ENCODE measurements around the gene ANKRD55. TPM values are rescaled to one million over a fixed set of nuclear protein-coding genes. Genes with fewer than 3 reads are reported as not detected.

Gene ANKRD55
- total and polyA plus RNA-seq, 9 of the 15 experiments (the other 6 are each of a cell fraction or from before 2014, with no cell fraction given) = 3.4 to 10.6 (median 6.5) TPM

DNA sequence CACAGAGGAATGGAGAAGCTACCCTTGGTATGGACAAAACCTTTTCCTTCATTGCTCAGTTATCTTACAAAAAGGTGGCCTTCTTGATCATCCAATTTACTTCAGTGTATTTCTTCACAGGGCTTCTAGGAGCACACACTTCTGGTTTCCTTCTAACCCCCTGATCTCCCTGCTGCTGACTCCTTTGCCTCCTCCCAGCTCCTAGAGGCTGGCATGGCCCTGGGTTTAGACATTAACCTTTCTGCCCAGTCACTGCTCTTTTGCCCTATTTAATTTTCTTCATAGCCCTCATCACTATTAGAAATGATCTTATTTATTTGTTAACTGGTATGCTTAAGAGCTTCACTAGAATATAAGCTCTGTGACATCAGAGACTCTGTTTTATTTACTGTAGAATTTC lies 63.2 kb downstream of the ANKRD55 start:
- ATAC-seq = no peak
- no peak overlapping the region for H3K4me2 ChIP-seq (ENCODE audit: insufficient read depth, low read length)
- H3K4me1 ChIP-seq (replicated peaks in 1 of 2; ENCODE audit: control insufficient read depth in 2 of 2, insufficient read depth in 2 of 2, low read length in 2 of 2) = peaks cover 0 to under 1% of the 10 kb centered on the region in 2 experiments; a peak in 2 of 5 replicates
- ChIA-PET CTCF (ENCODE audit: low intra/inter-chr PET ratio) (no interaction called here), POLR2A (no interaction called here)
- intact Hi-C loops (cut with micrococcal nuclease) = no loop called here
- H2AFZ ChIP-seq (ENCODE audit: low read depth, low read length) = no peak overlapping the region
- H3K9me1 ChIP-seq (ENCODE audit: control insufficient read depth, insufficient read depth, low read length) = no peaks in the 10 kb centered on the region
- no peaks in the 10 kb centered on the region for H3K36me3 ChIP-seq (ENCODE audit: control insufficient read depth, insufficient read depth, low read length)
- no peaks in the 10 kb centered on the region for H4K20me1 ChIP-seq (replicated peaks; ENCODE audit: control insufficient read depth, insufficient read depth, low read length)
- H3K9me3 ChIP-seq (replicated peaks; ENCODE audit: control insufficient read depth, insufficient read depth, low read depth, low read length) = no peaks in the 10 kb centered on the region
- no peak for DNase-seq (ENCODE audit: extremely low read depth in 1 of 4, low spot score in 3 of 4)
- H3K4me3 ChIP-seq = no peak overlapping the region
- in situ Hi-C loops (cut with MboI) = no loop called here
- TF ChIP-seq RHOXF2B (CRISPR knock-in tag; conservative IDR thresholded peaks at IDR 0.05) = no peak
- no peak for TF ChIP-seq ZNF217 (CRISPR knock-in tag; IDR thresholded peaks at IDR 0.05)
- TF ChIP-seq, protein P1, sequence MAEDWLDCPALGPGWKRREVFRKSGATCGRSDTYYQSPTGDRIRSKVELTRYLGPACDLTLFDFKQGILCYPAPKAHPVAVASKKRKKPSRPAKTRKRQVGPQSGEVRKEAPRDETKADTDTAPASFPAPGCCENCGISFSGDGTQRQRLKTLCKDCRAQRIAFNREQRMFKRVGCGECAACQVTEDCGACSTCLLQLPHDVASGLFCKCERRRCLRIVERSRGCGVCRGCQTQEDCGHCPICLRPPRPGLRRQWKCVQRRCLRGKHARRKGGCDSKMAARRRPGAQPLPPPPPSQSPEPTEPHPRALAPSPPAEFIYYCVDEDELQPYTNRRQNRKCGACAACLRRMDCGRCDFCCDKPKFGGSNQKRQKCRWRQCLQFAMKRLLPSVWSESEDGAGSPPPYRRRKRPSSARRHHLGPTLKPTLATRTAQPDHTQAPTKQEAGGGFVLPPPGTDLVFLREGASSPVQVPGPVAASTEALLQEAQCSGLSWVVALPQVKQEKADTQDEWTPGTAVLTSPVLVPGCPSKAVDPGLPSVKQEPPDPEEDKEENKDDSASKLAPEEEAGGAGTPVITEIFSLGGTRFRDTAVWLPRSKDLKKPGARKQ (CRISPR knock-in tag; IDR thresholded peaks at IDR 0.05) = no peak
- no peak for TF ChIP-seq LEF1 (IDR thresholded peaks at IDR 0.05)
- TF ChIP-seq MXI1 (IDR thresholded peaks at IDR 0.05; ENCODE audit: low read depth, low read length) = no peak
- TF ChIP-seq MYBL2 (IDR thresholded peaks at IDR 0.05; ENCODE audit: low read depth) = no peak
- no peak for TF ChIP-seq MYBL2 (CRISPR knock-in tag; IDR thresholded peaks at IDR 0.05; ENCODE audit: borderline replicate concordance)
- TF ChIP-seq EP300 (IDR thresholded peaks at IDR 0.05; ENCODE audit: low read length) = no peak
- TF ChIP-seq STAG1 (CRISPR knock-in tag; IDR thresholded peaks at IDR 0.05; ENCODE audit: borderline replicate concordance) = no peak
- TF ChIP-seq CHD1 (IDR thresholded peaks at IDR 0.05; ENCODE audit: low read length) = no peak
- TF ChIP-seq, protein P2, sequence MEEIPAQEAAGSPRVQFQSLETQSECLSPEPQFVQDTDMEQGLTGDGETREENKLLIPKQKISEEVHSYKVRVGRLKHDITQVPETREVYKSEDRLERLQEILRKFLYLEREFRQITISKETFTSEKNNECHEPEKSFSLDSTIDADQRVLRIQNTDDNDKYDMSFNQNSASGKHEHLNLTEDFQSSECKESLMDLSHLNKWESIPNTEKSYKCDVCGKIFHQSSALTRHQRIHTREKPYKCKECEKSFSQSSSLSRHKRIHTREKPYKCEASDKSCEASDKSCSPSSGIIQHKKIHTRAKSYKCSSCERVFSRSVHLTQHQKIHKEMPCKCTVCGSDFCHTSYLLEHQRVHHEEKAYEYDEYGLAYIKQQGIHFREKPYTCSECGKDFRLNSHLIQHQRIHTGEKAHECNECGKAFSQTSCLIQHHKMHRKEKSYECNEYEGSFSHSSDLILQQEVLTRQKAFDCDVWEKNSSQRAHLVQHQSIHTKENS (CRISPR knock-in tag; IDR thresholded peaks at IDR 0.05) = no peak
- no peak for TF ChIP-seq GTF2F1 (IDR thresholded peaks at IDR 0.05; ENCODE audit: low read depth, low read length)
- TF ChIP-seq ZNF146 (CRISPR knock-in tag; IDR thresholded peaks at IDR 0.05; ENCODE audit: unreplicated experiment) = no peak
- TF ChIP-seq, protein P3, sequence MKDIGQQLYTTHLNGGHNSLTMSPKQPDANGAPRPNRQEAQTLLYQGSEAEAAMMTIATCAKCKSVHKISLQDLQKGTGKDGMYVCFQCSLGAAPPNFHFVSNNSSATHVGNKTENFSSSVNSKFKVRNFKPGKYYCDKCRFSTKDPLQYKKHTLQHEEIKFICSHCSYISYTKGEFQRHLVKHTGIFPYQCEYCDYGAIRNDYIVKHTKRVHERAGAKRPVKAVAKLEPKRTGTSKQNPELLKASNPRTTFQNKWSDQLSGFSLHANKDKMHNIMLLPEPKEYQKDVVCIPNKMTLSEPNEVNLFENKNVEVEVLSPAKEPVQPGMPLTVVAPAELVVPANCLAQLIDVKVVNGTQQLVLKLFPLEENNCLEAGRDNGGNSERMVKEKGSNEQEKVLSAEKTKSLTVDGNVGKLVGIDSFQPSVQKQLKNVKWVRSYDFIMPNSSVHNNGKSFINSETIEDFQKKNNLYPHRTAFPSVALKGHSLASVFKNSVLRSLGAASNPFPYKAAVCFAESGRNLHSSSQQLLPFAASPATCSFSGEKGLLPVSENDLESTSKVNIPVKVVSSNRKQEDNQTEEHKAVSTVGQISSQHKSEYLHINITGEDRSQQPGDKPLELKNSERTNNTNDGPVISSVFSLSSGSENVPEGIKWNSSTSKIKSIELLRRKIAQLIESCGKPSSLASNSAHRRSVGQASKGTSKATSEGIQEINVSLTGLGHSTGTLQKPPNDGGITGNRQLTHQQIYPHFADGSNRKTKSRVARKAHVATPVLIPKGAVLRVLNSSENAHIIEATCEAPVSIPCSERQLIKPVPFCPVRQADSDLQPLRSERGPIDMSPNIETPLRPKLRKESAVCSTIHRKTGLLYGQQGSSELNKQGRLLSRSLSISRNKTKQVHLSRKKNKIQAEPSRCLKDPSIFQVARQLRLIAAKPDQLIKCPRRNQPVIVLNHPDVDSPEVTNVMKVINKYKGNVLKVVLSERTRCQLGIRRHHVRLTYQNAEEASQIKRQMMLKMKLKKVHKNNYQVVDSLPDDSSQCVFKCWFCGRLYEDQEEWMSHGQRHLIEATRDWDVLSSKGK (CRISPR knock-in tag; IDR thresholded peaks at IDR 0.05) = no peak
- TF ChIP-seq ARID2 (IDR thresholded peaks at IDR 0.05) = no peak
- H3K79me2 ChIP-seq (ENCODE audit: control insufficient read depth, insufficient read depth, low read length) = no peaks in the 10 kb centered on the region
- H3K9ac ChIP-seq (ENCODE audit: insufficient read depth in 1 of 2, low read depth in 2 of 2, low read length in 2 of 2) = no peak overlapping the region
- peaks cover 4 to 5% of the 10 kb centered on the region in 2 experiments; a peak in 2 of 5 replicates for H3K27me3 ChIP-seq (ENCODE audit: control insufficient read depth in 2 of 2, insufficient read depth in 2 of 2, low read length in 2 of 2)
- no TSS peak for BruUV-seq (replicated peaks)
- no peak overlapping the region for H3K27ac ChIP-seq (ENCODE audit: extremely low read depth, low read depth, low read length)
- no peak for FAIRE-seq

All from K562 (cell line).